Measurements from ENCODE around the gene EFL1. TPM values are rescaled to one million over a fixed set of nuclear protein-coding genes. Genes with fewer than 3 reads are reported as not detected.
"Not testable (repeated sequence)": the region's sequence is repeated elsewhere in the genome, so short reads cannot be mapped to it uniquely, and the experiment has no call there.

Gene EFL1
- total and polyA plus RNA-seq, 2 of the 4 experiments (the other 2 are of a cell fraction): 10.1 to 24.6 TPM

DNA sequence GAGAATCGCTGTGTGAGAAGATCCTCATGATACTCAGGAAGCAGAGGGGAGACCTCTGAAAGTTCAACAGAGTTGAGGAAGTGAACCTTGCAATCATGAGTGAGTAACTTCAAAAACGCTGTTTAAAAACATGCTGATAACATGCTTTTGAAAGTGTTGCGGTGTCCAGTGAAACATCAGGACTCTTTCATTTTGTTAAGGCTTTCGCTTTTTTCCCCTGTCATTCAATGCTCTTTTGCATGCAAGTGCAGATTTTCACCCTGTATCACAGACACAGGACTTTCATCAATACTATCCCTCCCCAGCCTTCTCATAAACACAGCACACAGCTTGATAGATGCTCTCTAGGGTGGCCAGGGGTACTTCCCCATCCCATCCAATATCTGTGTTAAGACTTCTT, 23.9 kb upstream of the EFL1 start:
- H4K5ac ChIP-seq (ENCODE audit: low read depth, low read length); H3K79me1 ChIP-seq (ENCODE audit: low read depth in 1 of 2, low read length in 2 of 2); H3K27me3 ChIP-seq (ENCODE audit: control insufficient read depth, insufficient read depth, low read length); POLR2A ChIA-PET (ENCODE audit: unreplicated experiment); H2BK5ac ChIP-seq (ENCODE audit: low read depth, low read length, poor library complexity, severe bottlenecking); CTCF ChIA-PET; H2AK5ac ChIP-seq (ENCODE audit: low read depth, low read length); H2AK9ac ChIP-seq (replicated peaks; ENCODE audit: low read depth, low read length, poor library complexity); H3K27ac ChIP-seq (ENCODE audit: insufficient read depth, low read length); H4K91ac ChIP-seq (ENCODE audit: insufficient read depth, low read depth, low read length); H4K20me1 ChIP-seq (ENCODE audit: insufficient read depth, low read length); DNase-seq; H3K9me3 ChIP-seq (ENCODE audit: control insufficient read depth, insufficient read depth, low read length); H3K9me1 ChIP-seq (ENCODE audit: insufficient read depth, low read length); H3K23ac ChIP-seq (ENCODE audit: low read depth, low read length); H3K36me3 ChIP-seq (ENCODE audit: control insufficient read depth, insufficient read depth, low read length); dilution Hi-C loops (cut with HindIII; ENCODE audit: low sequenced_read_pairs, unreplicated experiment); H3K4me1 ChIP-seq (ENCODE audit: control insufficient read depth, insufficient read depth, low read length); ATAC-seq (ENCODE audit: low read depth); H3K18ac ChIP-seq (ENCODE audit: low read depth, low read length); BruUV-seq (replicated peaks); H4K8ac ChIP-seq (ENCODE audit: low read depth in 2 of 2, low read length in 2 of 2); H3K4me2 ChIP-seq (ENCODE audit: low read depth, low read length); in situ Hi-C loops (cut with MboI; ENCODE audit: low sequenced_read_pairs); H2BK20ac ChIP-seq (ENCODE audit: low read depth, low read length); H3K4me3 ChIP-seq (ENCODE audit: insufficient read depth, low read depth, low read length); H2BK15ac ChIP-seq (ENCODE audit: low read depth, low read length); H3K56ac ChIP-seq (ENCODE audit: extremely low read depth, insufficient read depth, low read length); H3K9ac ChIP-seq (ENCODE audit: low read depth, low read length); H3K4ac ChIP-seq (ENCODE audit: low read depth, low read length); H3K14ac ChIP-seq (replicated peaks; ENCODE audit: low read depth, low read length); intact Hi-C loops (cut with micrococcal nuclease); H2AFZ ChIP-seq (replicated peaks; ENCODE audit: low read length, poor library complexity); H2BK120ac ChIP-seq (ENCODE audit: low read depth, low read length): not testable (repeated sequence)
- 17% methylated on average over 1 of the region's 4 CpGs; no CpG with 5 or more reads in 1 of the 2 experiments for WGBS, 2 experiments (ENCODE audit: extremely low coverage in 2 of 2, insufficient read length in 1 of 2)

DNA sequence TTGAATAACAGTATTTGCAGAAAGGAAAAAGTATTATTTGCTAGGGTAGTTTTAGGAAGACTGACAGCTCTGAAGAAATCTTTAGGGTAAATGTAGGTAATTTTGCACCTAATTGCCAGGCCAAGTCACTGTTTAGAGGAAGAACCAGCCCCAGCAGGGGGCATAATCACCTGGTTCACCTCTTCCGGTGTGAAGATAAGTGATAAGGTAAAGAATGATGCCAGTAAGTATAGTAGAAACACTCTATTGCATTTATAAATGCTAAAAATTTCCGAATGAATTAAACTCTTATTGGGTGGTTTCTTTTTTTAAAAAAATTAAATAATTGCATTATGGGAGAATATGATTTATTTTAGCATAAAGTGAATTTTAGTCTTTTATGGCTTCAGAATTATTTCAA, 21.8 kb upstream of the EFL1 start:
- in situ Hi-C loops (cut with MboI; ENCODE audit: low sequenced_read_pairs): not testable (repeated sequence)
- no CpG with 5 or more reads among the region's 2 CpGs for WGBS, 2 experiments (ENCODE audit: extremely low coverage in 2 of 2, insufficient read length in 1 of 2)

More for the DNA sequence above, 21.8 kb upstream of the EFL1 start:
- POLR2A ChIA-PET (ENCODE audit: unreplicated experiment); H2BK5ac ChIP-seq (ENCODE audit: low read depth, low read length, poor library complexity, severe bottlenecking); H3K4me2 ChIP-seq (ENCODE audit: low read depth, low read length); ATAC-seq (ENCODE audit: low read depth); H3K4me1 ChIP-seq (ENCODE audit: control insufficient read depth, insufficient read depth, low read length); H4K20me1 ChIP-seq (ENCODE audit: insufficient read depth, low read length); H2BK15ac ChIP-seq (ENCODE audit: low read depth, low read length); H3K14ac ChIP-seq (replicated peaks; ENCODE audit: low read depth, low read length); H2BK120ac ChIP-seq (ENCODE audit: low read depth, low read length); H3K27me3 ChIP-seq (ENCODE audit: control insufficient read depth, insufficient read depth, low read length); H3K9me1 ChIP-seq (ENCODE audit: insufficient read depth, low read length); H2AK5ac ChIP-seq (ENCODE audit: low read depth, low read length); H3K56ac ChIP-seq (ENCODE audit: extremely low read depth, insufficient read depth, low read length); CTCF ChIA-PET; H3K27ac ChIP-seq (ENCODE audit: insufficient read depth, low read length); H4K91ac ChIP-seq (ENCODE audit: insufficient read depth, low read depth, low read length); H3K79me1 ChIP-seq (ENCODE audit: low read depth in 1 of 2, low read length in 2 of 2); H3K18ac ChIP-seq (ENCODE audit: low read depth, low read length); H3K9me3 ChIP-seq (ENCODE audit: control insufficient read depth, insufficient read depth, low read length); H2AFZ ChIP-seq (replicated peaks; ENCODE audit: low read length, poor library complexity); H2AK9ac ChIP-seq (replicated peaks; ENCODE audit: low read depth, low read length, poor library complexity); BruUV-seq (replicated peaks); DNase-seq; H4K8ac ChIP-seq (ENCODE audit: low read depth in 2 of 2, low read length in 2 of 2); dilution Hi-C loops (cut with HindIII; ENCODE audit: low sequenced_read_pairs, unreplicated experiment); H4K5ac ChIP-seq (ENCODE audit: low read depth, low read length); H3K36me3 ChIP-seq (ENCODE audit: control insufficient read depth, insufficient read depth, low read length); H3K9ac ChIP-seq (ENCODE audit: low read depth, low read length); H3K4ac ChIP-seq (ENCODE audit: low read depth, low read length); intact Hi-C loops (cut with micrococcal nuclease); H3K23ac ChIP-seq (ENCODE audit: low read depth, low read length); H3K4me3 ChIP-seq (ENCODE audit: insufficient read depth, low read depth, low read length); H2BK20ac ChIP-seq (ENCODE audit: low read depth, low read length): not testable (repeated sequence)
